ENCODE results near the gene ELMO1.

ELMO1 gene

DNA sequence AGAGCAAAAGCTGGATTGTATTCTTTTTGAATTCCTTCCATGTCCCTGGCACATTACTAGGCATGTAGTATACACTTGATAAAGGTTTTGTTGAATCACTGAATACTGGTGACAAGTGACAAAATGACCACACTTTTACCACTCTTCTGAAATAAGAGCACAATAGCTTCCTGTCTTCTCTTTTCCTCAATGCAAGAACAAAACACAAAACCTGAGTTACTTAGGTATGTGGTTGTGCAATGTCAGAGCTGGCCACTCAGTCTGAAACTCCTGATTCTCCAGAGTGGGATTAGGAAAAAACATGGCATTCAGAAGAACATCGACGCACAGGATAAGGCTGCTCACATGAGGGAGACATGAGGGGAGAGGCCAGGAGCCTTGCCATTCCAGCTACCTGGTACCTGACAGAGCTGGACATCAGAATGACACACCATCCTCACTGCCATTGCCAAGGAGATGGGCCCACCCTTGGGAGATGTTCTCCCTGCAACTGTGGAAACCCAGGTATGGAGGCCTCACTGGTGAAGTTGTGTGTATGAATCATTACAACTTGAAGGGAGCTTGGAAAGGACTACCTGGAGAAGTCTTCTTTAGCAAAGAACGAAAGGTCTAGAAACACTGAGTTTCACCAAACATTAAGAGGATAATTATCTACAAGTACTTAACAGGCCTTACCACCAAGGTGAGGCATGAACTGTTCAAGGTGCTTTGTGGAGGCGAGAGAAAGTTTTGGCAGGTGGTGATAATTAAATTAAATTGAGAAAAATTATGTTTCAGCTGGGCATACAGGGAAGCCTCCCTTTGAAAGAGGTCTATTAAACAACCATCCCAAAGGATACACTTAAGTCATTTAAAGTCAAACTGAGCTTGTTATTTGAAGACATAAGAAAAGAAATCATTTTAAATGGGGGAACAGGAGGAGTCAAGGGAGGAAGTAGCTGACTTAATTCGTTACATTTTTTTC, 477.8 kb downstream of the ELMO1 start:
- no peaks in the 10 kb centered on the region for H3K79me2 ChIP-seq
- H3K4me3 ChIP-seq (ENCODE audit: low read depth, low read length) = no peak overlapping the region
- H2AFZ ChIP-seq = no peak overlapping the region
- TF ChIP-seq, protein P1, sequence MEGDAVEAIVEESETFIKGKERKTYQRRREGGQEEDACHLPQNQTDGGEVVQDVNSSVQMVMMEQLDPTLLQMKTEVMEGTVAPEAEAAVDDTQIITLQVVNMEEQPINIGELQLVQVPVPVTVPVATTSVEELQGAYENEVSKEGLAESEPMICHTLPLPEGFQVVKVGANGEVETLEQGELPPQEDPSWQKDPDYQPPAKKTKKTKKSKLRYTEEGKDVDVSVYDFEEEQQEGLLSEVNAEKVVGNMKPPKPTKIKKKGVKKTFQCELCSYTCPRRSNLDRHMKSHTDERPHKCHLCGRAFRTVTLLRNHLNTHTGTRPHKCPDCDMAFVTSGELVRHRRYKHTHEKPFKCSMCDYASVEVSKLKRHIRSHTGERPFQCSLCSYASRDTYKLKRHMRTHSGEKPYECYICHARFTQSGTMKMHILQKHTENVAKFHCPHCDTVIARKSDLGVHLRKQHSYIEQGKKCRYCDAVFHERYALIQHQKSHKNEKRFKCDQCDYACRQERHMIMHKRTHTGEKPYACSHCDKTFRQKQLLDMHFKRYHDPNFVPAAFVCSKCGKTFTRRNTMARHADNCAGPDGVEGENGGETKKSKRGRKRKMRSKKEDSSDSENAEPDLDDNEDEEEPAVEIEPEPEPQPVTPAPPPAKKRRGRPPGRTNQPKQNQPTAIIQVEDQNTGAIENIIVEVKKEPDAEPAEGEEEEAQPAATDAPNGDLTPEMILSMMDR (IDR thresholded peaks at IDR 0.05) = no peak
- H3K4me2 ChIP-seq (ENCODE audit: low read length) = no peak overlapping the region
- no peak overlapping the region for H3K27ac ChIP-seq
- no peaks in the 10 kb centered on the region for H3K36me3 ChIP-seq (ENCODE audit: control insufficient read depth, insufficient read depth, low read length)
- H3K9me3 ChIP-seq (ENCODE audit: control insufficient read depth, low read length) = no peaks in the 10 kb centered on the region
- no peaks in the 10 kb centered on the region for H3K27me3 ChIP-seq (ENCODE audit: control insufficient read depth, insufficient read depth, low read length)
- peaks cover 4% of the 10 kb centered on the region for H3K4me1 ChIP-seq
- H3K9ac ChIP-seq = no peak overlapping the region

DNA sequence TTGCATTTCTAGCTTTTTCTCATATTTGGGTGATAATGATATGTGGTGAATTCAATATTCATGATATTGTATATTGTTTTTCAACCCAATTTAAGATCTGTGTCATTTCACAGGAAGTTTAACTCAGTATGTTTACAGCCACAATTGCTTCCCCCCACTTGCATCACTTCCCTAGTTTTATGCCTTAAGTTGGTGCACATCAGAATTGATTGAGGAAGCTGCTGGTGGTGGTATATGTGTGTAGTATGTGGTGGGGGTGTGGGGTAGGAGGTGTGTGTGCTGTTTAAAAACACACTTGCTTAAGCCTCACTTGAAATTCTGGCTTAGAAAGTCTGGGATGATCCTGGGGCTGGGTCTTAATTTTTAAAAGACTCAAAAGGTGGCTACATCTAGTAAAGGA, 479.3 kb downstream of the ELMO1 start:
- no peak overlapping the region for H3K9ac ChIP-seq
- H3K27me3 ChIP-seq (ENCODE audit: control insufficient read depth, insufficient read depth, low read length) = no peaks in the 10 kb centered on the region
- no peaks in the 10 kb centered on the region for H3K36me3 ChIP-seq (ENCODE audit: control insufficient read depth, insufficient read depth, low read length)
- H3K79me2 ChIP-seq = no peaks in the 10 kb centered on the region
- H3K4me3 ChIP-seq (ENCODE audit: low read depth, low read length) = no peak overlapping the region
- H3K4me2 ChIP-seq (ENCODE audit: low read length) = no peak overlapping the region
- H3K9me3 ChIP-seq (ENCODE audit: control insufficient read depth, low read length) = no peaks in the 10 kb centered on the region
- peaks cover 4% of the 10 kb centered on the region for H3K4me1 ChIP-seq
- no peak overlapping the region for H2AFZ ChIP-seq
- TF ChIP-seq, protein P1 (IDR thresholded peaks at IDR 0.05) = no peak
- no peak overlapping the region for H3K27ac ChIP-seq

DNA sequence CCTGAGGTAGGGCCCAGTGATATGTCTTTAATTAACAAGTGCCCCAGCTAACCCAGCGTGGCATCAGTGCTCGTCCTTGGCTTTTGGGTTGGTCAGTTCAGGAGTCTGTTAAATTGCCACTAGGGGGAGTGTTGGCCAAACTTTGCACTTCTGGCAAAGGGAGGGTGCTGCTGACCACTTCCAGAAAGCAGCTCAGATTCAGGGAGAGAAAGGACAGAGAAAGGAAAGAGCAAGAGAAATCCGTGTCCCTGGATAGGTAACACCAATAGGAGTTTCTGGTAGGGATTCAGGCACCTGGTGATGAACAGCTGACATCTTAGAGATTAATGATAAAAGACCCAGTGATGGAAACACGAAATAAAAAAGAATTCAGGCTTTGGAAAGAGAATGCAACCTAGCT, 481.3 kb downstream of the ELMO1 start:
- no peaks in the 10 kb centered on the region for H3K27me3 ChIP-seq (ENCODE audit: control insufficient read depth, insufficient read depth, low read length)
- H3K4me2 ChIP-seq (ENCODE audit: low read length) = no peak overlapping the region
- H3K9me3 ChIP-seq (ENCODE audit: control insufficient read depth, low read length) = no peaks in the 10 kb centered on the region
- H3K4me1 ChIP-seq = peaks cover 3% of the 10 kb centered on the region
- H3K79me2 ChIP-seq = no peaks in the 10 kb centered on the region
- H3K9ac ChIP-seq = no peak overlapping the region
- no peak overlapping the region for H3K27ac ChIP-seq
- no peaks in the 10 kb centered on the region for H3K36me3 ChIP-seq (ENCODE audit: control insufficient read depth, insufficient read depth, low read length)
- H3K4me3 ChIP-seq (ENCODE audit: low read depth, low read length) = no peak overlapping the region
- H2AFZ ChIP-seq = peak overlapping the region; percentile 34
- TF ChIP-seq, protein P1 (IDR thresholded peaks at IDR 0.05) = peak; percentile 72

- H3K79me2 ChIP-seq = no peaks in the 10 kb centered on the region
- TF ChIP-seq, protein P1 (IDR thresholded peaks at IDR 0.05) = no peak
- no peak overlapping the region for H3K27ac ChIP-seq
- H3K27me3 ChIP-seq (ENCODE audit: control insufficient read depth, insufficient read depth, low read length) = no peaks in the 10 kb centered on the region
- no peak overlapping the region for H3K9ac ChIP-seq
- no peak overlapping the region for H2AFZ ChIP-seq
- H3K4me1 ChIP-seq = peaks cover 1% of the 10 kb centered on the region
- no peaks in the 10 kb centered on the region for H3K36me3 ChIP-seq (ENCODE audit: control insufficient read depth, insufficient read depth, low read length)
- H3K4me3 ChIP-seq (ENCODE audit: low read depth, low read length) = no peak overlapping the region
- no peak overlapping the region for H3K4me2 ChIP-seq (ENCODE audit: low read length)
- H3K9me3 ChIP-seq (ENCODE audit: control insufficient read depth, low read length) = no peaks in the 10 kb centered on the region
These were observed 482.0 kb downstream of the ELMO1 start for GRCh38 chr7:36966636-36967035.
